GM23248 (cell line): Measurements from ENCODE around the gene NDUFB6. TPM values are rescaled to one million over a fixed set of nuclear protein-coding genes. Genes with fewer than 3 reads are reported as not detected.
"Not testable (repeated sequence)": the region's sequence is repeated elsewhere in the genome, so short reads cannot be mapped to it uniquely, and the experiment has no call there.

Source experiments
- DNase-seq: peaks from one replicate; pipeline ENCODE4 v3.0.0-alpha.2; 2015
- H2AFZ ChIP-seq: fragments of 200-600 bp; sonication (generic); 2 replicates; pipeline ENCODE4 v1.6.1; 2016; ENCODE audit warnings: antibody characterized with exemption
- H3F3A ChIP-seq: fragments of 200-600 bp; sonication (generic); 2 replicates; pipeline ENCODE4 v1.6.1; 2016; ENCODE audit warnings: mild to moderate bottlenecking, antibody characterized with exemption, mixed run types; ENCODE audit not compliant: insufficient read depth
- H3K27ac ChIP-seq: fragments of 200-600 bp; sonication (generic); 2 replicates; pipeline ENCODE4 v1.5.1; 2016; ENCODE audit warnings: mild to moderate bottlenecking
- H3K27me3 ChIP-seq: fragments of 200-600 bp; sonication (generic); replicated peaks from 2 replicates; pipeline ENCODE4 v1.6.1; 2016; ENCODE audit warnings: mild to moderate bottlenecking; ENCODE audit not compliant: insufficient read depth
- H3K36me3 ChIP-seq: fragments of 200-600 bp; sonication (generic); 2 replicates; pipeline ENCODE4 v1.6.1; 2016; ENCODE audit warnings: low read depth, mild to moderate bottlenecking
- H3K4me1 ChIP-seq: fragments of 200-600 bp; sonication (generic); 2 replicates; pipeline ENCODE4 v1.6.1; 2016; ENCODE audit warnings: mild to moderate bottlenecking; ENCODE audit not compliant: insufficient read depth
- H3K4me2 ChIP-seq: fragments of 200-600 bp; sonication (generic); one replicate; pipeline ENCODE4 v1.6.1; 2016; ENCODE audit warnings: mild to moderate bottlenecking; ENCODE audit not compliant: unreplicated experiment
- H3K4me3 ChIP-seq: fragments of 200-600 bp; sonication (generic); 2 replicates; pipeline ENCODE4 v1.5.1; 2016; ENCODE audit warnings: mild to moderate bottlenecking
- H3K79me2 ChIP-seq: fragments of 200-600 bp; sonication (generic); 2 replicates; pipeline ENCODE4 v1.6.1; 2016; ENCODE audit warnings: mild to moderate bottlenecking; ENCODE audit not compliant: insufficient read depth
- H3K9ac ChIP-seq: fragments of 200-600 bp; sonication (generic); 2 replicates; pipeline ENCODE4 v1.6.1; 2016; ENCODE audit warnings: mild to moderate bottlenecking
- H3K9me2 ChIP-seq: fragments of 200-600 bp; sonication (generic); 2 replicates; pipeline ENCODE4 v1.6.1; 2016; ENCODE audit warnings: mixed run types, mild to moderate bottlenecking, moderate library complexity; ENCODE audit not compliant: insufficient read depth
- H3K9me3 ChIP-seq: fragments of 200-600 bp; sonication (generic); one replicate; pipeline ENCODE4 v1.6.1; 2017; ENCODE audit warnings: low read depth
- H4K20me1 ChIP-seq: fragments of 200-600 bp; sonication (generic); 2 replicates; pipeline ENCODE4 v1.6.0; 2016; ENCODE audit not compliant: insufficient read depth
- EZH2 ChIP-seq: fragments of 200-600 bp; sonication (generic); IDR thresholded peaks from 2 replicates; pipeline ENCODE4 v1.6.1; 2018; ENCODE audit warnings: antibody characterized with exemption, mild to moderate bottlenecking; ENCODE audit not compliant: insufficient read depth, poor library complexity, severe bottlenecking
- EZH2phosphoT487 ChIP-seq: fragments of 200-600 bp; sonication (generic); IDR thresholded peaks from 2 replicates; pipeline ENCODE4 v1.6.1; 2018; ENCODE audit warnings: antibody characterized with exemption, moderate library complexity, mild to moderate bottlenecking, low read depth; ENCODE audit not compliant: insufficient read depth
- WGBS, 2 experiments: methylation state at CpG; one replicate each; pipeline ENCODE4 v1.1.6; 2015 to 2017; ENCODE audit warnings: low lambda C conversion rate in 2 of 2, low coverage in 1 of 2; ENCODE audit errors: missing lambda C conversion rate in 2 of 2; 5-methylcytosine and 5-hydroxymethylcytosine counted together
- in situ Hi-C: fragments of 300-500 bp; cut with MboI; formaldehyde crosslinking; loops from 2 replicates; pipeline ENCODE4 v1.15.0; 2020
- polyA plus RNA-seq: library from polyadenylated mRNA; unstranded; fragments of >200 nt; fragmentation: Nextera tagmentation; extraction: Ambion mirVana; gene quantifications from 2 replicates; pipeline ENCODE4 v1.2.1, GENCODE V29; 2016
- total RNA-seq: library from RNA; depleted of rRNA; stranded (reverse); fragments of >200 nt; shearing (Covaris generic); gene quantifications from 2 replicates; pipeline ENCODE4 v1.2.3, GENCODE V29; 2014; rRNA removed

NDUFB6 gene
- total RNA-seq, result 31.8 and 43.6 TPM in 2 replicates
- 172 and 175 TPM in 2 replicates for polyA plus RNA-seq

DNA sequence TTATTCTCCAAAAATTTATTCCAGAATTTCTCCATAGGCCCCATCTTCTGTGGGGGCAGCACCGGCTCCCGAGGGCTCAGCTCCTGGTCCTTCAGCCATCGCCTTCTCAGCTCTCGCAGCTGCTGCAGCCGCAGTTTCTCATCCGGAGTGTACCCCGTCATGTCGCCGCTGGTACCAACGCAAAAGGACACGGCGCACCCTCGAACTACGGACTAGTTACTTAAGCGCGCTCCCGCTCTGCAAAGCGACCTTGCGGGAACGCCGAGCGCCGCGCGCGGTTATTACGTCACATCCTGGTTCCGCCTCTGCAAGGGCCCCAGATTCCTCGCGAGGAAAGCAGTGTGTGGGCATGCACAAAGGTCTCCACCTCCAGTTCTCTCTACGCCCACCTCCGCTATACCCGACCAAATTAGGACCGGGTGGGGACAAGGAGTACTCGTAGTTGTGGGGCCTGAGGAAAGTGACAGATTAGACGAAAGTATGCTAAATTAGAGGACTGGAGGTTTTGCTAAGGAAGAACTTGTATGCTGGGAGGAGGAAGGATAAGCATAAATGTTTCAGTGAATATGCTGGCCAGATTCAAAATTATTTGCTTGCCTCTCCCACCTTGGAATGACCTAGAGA, at the start of gene NDUFB6:
Gene NDUFB6 (minus strand): TSS at position 260 of the 624 bp plus-strand sequence. CDS start 99 bp downstream, at position 161.
- H3K27me3 ChIP-seq, result no peaks in the 10 kb centered on the region
- H2AFZ ChIP-seq, result peak within 1 kb of the TSS; percentile 99
- TF ChIP-seq EZH2phosphoT487 (no peak), EZH2 (no peak)
- peak; percentile 98 for DNase-seq
- peaks cover 17% of the 10 kb centered on the region for H3F3A ChIP-seq
- in situ Hi-C loops, result no loop called here
- no peaks in the 10 kb centered on the region for H3K9me3 ChIP-seq
- H3K4me2 ChIP-seq, result peak within 1 kb of the TSS; percentile 95
- no peaks in the 10 kb centered on the region for H4K20me1 ChIP-seq
- 0 to 1% methylated on average over 36 of the region's 36 CpGs for WGBS, 2 experiments
- peaks cover 16% of the 10 kb centered on the region for H3K4me1 ChIP-seq
- H3K36me3 ChIP-seq, result 0 out of 2 replicates have a peak, but pooled peaks cover 3% of the 10 kb centered on the region
- peak within 1 kb of the TSS; percentile 75 for H3K27ac ChIP-seq
- peaks cover 47% of the 10 kb centered on the region for H3K79me2 ChIP-seq
- H3K4me3 ChIP-seq, result peak within 1 kb of the TSS; percentile 96
- H3K9me2 ChIP-seq, result no peaks in the 10 kb centered on the region
- H3K9ac ChIP-seq, result peak within 1 kb of the TSS; percentile 84

DNA sequence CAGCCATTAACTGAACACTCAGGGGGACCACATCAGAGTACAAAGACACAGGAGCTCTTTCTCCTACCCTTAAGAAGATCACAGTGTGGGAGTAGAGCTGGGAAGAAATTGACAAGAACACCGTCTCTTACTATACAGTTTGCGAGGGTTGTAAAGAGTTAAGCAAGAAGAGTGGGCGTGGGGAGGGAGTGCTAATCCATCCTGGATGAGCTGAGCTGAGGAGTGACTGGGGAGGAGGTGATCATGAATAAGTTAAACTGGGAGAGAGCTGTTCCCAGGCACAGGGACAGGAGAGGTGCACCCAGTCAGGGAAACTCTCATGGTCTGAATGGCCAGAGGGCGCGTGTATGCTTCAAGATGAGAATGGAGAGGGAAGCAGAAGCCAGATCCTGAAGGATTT, 45.3 kb upstream of the NDUFB6 start:
- in situ Hi-C loops, result no loop called here
- 24 to 49% methylated on average over 5 of the region's 5 CpGs for WGBS, 2 experiments
- H4K20me1 ChIP-seq, result no peaks in the 10 kb centered on the region
- no peak for TF ChIP-seq EZH2
- no peak for TF ChIP-seq EZH2phosphoT487
- DNase-seq, result no peak
- no peak overlapping the region for H3K4me2 ChIP-seq
- no peaks in the 10 kb centered on the region for H3K79me2 ChIP-seq
- no peaks in the 10 kb centered on the region for H3K9me3 ChIP-seq
- H3K4me1 ChIP-seq, result no peaks in the 10 kb centered on the region
- no peak overlapping the region for H3K9ac ChIP-seq
- H3K27ac ChIP-seq, result no peak overlapping the region
- H3K27me3 ChIP-seq, result peaks cover 6% of the 10 kb centered on the region; the same call in 1 of the 2 replicates
- H2AFZ ChIP-seq, result no peak overlapping the region
- no peaks in the 10 kb centered on the region for H3K36me3 ChIP-seq
- no peak overlapping the region for H3K4me3 ChIP-seq
- H3F3A ChIP-seq, result no peaks in the 10 kb centered on the region
- no peaks in the 10 kb centered on the region for H3K9me2 ChIP-seq

DNA sequence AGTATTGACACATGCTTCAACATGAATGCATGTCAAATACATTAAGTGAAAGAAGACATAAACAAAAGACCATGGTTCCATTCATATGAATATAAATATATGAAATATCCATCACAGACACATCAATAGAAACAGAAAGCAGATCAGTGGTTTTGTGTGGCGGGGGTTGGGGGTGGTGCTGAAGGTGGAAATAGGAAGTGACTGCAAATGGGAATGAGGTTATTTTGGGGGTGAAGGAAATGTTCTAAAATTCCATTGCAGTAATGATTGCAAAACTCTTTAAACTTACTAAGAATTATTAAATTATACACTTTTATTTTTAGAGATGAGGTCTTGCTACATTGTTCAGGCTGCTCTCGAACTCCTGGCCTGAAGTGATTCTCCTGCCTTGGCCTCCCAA, 33.9 kb upstream of the NDUFB6 start:
- H2AFZ ChIP-seq, result no peak overlapping the region
- TF ChIP-seq EZH2phosphoT487 (no peak), EZH2 (no peak)
- H3K9me3 ChIP-seq, result no peaks in the 10 kb centered on the region
- WGBS, 2 experiments, result 6 to 11% methylated on average over 2 of the region's 2 CpGs
- peaks cover 5% of the 10 kb centered on the region for H3K27me3 ChIP-seq
- DNase-seq, result no peak
- H3K4me1 ChIP-seq, result no peaks in the 10 kb centered on the region
- H3K27ac ChIP-seq, result no peak overlapping the region
- in situ Hi-C loops, result no loop called here
- no peaks in the 10 kb centered on the region for H3K79me2 ChIP-seq
- H3K4me3 ChIP-seq, result no peak overlapping the region
- no peak overlapping the region for H3K4me2 ChIP-seq
- H3K36me3 ChIP-seq, result no peaks in the 10 kb centered on the region
- H3F3A ChIP-seq, result no peaks in the 10 kb centered on the region
- no peaks in the 10 kb centered on the region for H3K9me2 ChIP-seq
- no peaks in the 10 kb centered on the region for H4K20me1 ChIP-seq
- H3K9ac ChIP-seq, result no peak overlapping the region

- no peak overlapping the region for H3K27ac ChIP-seq
- TF ChIP-seq EZH2 (no peak), EZH2phosphoT487 (no peak)
- no peaks in the 10 kb centered on the region for H3K79me2 ChIP-seq
- no peaks in the 10 kb centered on the region for H3K9me2 ChIP-seq
- H3K4me2 ChIP-seq, result no peak overlapping the region
- no peaks in the 10 kb centered on the region for H4K20me1 ChIP-seq
- H3K4me3 ChIP-seq, result no peak overlapping the region
- H3K36me3 ChIP-seq, result no peaks in the 10 kb centered on the region
- no peaks in the 10 kb centered on the region for H3K9me3 ChIP-seq
- DNase-seq, result peak; percentile 26
- 40 to 50% methylated on average over 12 of the region's 12 CpGs for WGBS, 2 experiments
- H2AFZ ChIP-seq, result no peak overlapping the region
- H3F3A ChIP-seq, result no peaks in the 10 kb centered on the region
- H3K9ac ChIP-seq, result no peak overlapping the region
- no peaks in the 10 kb centered on the region for H3K4me1 ChIP-seq
- in situ Hi-C loops, result no loop called here
- H3K27me3 ChIP-seq, result peaks cover 16% of the 10 kb centered on the region
Measured at GRCh38 chr9:32603914-32604852, 31.2 kb upstream of the NDUFB6 start.

GRCh38 chr9:32599021-32599420, 26.1 kb upstream of the NDUFB6 start:
- H3K9me3 ChIP-seq, H4K20me1 ChIP-seq, DNase-seq, H3K27ac ChIP-seq, in situ Hi-C loops, H3F3A ChIP-seq, H3K79me2 ChIP-seq, H3K9ac ChIP-seq, H3K4me3 ChIP-seq, H3K9me2 ChIP-seq, H2AFZ ChIP-seq, H3K4me1 ChIP-seq, H3K4me2 ChIP-seq, H3K36me3 ChIP-seq: not testable (repeated sequence)
- peaks cover 16% of the 10 kb centered on the region for H3K27me3 ChIP-seq
- WGBS, 2 experiments, result 21 to 36% methylated on average over 3 of the region's 3 CpGs
